Kidney glomerular epithelial cell (primary cell): ENCODE results near the gene CTTNBP2.
A peak's percentile ranks its signal among the peaks of the same experiment; 100 is the strongest.

Source experiments
- DNase-seq: peaks from one replicate; lab custom pipeline; 2025; lab: John Stamatoyannopoulos, UW

CTTNBP2 gene

GRCh38 chr7:117689406-117689805, 183.8 kb downstream of the CTTNBP2 start:
- no peak for DNase-seq

DNA sequence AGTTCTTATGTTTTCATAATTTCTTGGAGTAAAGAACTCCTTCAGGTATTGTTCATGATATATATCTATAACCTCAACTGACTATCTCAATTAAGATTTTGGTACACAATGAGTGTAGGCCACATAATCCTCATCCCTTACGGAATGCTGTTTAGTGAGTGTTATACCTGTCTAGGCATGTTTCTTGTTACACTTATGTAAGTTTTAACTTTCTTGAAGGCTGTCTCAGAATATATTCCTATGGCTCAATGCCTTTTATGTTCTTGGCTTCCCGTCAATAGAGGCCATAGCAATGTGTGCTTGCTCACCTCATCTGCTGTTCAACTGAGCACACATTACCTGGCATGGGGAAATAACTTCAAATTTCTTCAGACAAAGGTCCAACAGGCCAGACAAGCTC, 185.1 kb downstream of the CTTNBP2 start:
- no peak for DNase-seq

GRCh38 chr7:117686311-117686935, 186.8 kb downstream of the CTTNBP2 start:
- no peak for DNase-seq

DNA sequence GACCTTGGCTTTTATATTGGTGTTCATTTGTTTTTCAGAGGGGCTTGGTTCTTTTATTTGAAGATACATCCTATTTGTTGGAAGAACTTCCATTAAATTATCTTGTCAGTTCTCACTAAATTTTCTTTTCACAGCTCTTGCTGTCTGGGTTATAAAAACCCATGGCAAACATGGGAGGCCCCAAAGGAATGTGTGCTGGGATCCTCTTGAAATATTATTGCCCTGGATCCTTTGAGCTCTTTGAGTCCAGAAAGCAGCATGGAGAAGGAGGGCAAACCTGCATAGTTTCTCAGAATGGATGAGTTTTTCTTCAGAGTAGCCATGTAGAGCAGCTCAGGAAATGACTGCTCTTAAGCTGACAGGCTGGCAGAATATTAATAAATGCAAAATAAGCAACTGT, 187.4 kb downstream of the CTTNBP2 start:
- DNase-seq = no peak

GRCh38 chr7:117683430-117684175, 189.6 kb downstream of the CTTNBP2 start:
- DNase-seq = no peak

DNA sequence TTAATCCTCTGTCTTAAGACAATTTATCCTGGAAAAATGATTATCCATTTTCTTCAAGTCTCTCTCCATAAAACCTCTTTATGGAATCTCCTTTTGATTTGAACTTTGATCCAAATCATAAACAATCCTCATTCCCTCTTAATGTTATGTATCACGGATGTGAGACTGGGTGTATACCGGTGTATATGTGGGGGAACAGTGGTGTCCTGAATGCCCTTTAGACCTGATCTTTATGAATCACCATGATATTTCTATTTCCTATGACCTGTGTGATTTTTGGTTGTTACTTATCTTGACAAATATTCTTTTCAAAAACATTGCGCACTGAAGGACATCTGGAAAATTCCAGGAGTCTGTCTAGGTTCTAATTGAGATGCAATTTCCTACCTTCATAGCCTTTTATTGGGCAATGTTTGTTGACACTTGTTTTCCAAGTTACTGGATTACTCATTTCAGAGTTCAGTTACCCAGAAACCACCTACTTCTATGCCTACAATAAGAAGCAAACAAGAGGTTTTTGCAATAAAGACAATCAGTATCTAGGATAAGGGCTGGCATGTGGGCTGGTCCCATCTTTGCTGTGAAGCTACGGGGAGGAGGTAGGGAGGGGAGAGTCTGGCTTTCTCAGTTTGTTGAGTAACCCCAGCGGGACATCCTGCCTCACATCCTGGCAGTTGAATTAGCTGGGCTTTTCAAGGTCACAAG, 190.4 kb downstream of the CTTNBP2 start:
- peak; percentile 20 for DNase-seq

DNA sequence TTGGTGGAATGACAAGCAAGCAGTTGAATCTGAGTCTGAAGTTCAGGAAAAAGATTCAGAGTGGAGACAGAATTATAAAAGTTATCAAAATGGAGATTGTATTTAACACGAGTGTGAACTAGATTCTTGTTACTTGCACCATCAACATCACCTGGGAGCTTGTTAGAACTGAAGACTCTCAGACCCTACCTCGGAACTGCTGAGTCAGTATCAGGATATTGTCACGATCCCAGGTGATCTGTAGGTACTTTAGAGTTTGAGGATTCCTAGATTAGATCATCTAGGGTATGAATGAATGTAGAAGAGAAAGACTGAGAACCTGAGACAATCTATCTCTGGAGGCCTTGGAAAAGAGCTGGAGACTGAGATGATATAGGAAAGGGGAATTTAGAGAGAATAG, 194.1 kb downstream of the CTTNBP2 start:
- no peak for DNase-seq

DNA sequence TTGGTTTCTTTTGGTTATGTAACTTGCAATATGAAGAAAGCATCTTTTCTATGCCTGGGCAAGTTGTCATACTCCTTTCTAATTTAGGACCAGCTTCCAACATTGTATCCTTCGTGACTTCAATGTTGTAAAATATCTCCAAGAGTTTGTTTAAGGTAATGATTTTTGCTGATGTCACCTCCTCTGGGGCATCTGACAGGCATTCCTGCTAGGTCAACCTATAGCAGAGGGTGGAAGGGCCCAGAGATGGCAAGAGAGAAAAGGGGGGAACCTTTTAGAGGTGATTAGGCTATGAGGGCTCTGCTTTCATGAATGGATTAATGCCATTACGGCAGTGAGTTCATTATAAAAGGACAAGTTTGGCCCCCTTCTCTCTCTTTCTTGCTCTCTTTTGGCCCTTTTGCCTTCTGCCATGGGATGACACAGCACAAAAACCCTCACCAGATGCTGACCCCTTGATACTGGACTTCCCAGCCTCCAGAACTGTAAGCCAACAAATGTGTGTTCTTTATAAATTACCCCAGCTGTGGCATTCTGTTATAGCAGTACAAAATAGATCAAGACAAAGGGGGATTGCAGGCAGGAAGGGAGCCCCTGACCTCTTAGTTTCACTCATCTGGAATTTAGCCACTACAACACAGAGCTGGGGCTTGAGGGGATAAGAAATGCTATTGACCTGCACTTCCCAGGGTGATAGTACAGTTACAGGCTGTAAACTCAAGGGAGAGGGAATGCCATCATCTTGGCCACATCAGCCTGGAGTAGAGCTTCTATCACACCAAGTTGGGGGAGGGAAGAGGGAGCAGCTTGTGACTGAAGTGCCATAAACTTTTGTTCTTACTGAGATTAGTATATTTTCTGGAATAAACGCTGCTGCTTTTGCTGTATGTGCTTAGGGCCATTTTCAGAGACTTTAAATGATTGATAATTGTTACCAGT, 197.5 kb downstream of the CTTNBP2 start:
- no peak for DNase-seq

DNA sequence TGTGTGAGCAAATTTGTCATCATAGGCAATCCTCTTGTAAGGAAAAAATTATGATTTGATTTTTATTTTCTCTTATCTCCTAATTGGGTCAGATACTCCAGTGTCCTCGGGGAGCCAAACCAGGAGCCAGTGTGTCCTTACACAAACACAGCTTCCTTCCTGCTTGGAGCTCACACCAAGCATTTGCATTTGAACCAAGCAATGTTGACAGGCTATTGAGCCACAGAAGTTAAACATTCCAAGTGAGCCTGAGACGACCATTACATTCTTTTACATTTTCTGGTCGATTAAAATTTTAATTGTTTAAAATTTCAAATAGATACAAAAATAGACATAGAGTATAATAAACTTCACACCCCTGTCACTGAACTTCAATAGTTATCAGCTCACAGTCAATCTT, 198.6 kb downstream of the CTTNBP2 start:
- no peak for DNase-seq

- peak; percentile 24 for DNase-seq
These were observed 199.4 kb downstream of the CTTNBP2 start for GRCh38 chr7:117673839-117674238.

DNA sequence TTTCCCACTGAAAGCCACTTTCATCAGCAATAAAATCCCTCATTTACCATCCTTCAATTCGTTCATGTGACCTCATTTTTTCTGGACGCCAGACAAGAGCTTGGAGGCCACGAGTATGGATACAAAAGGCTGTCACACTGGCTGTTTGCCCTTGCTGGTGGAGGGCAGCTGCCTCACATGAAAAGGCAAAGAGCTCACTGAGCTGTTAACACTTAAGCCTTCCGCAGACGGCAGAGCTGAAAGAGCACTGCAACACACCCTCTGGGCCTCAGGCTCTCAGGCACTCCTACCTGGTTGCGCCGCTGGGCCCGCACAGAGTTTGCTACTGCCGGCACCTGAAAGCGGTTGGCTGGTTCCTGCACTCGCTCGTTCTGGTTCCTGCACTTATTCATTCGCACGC, 199.9 kb downstream of the CTTNBP2 start:
- no peak for DNase-seq

GRCh38 chr7:117672453-117672852, 200.8 kb downstream of the CTTNBP2 start:
- no peak for DNase-seq

- DNase-seq = no peak
These were observed 203.4 kb downstream of the CTTNBP2 start for GRCh38 chr7:117669818-117670217.

- DNase-seq = no peak
These were observed 205.8 kb downstream of the CTTNBP2 start for GRCh38 chr7:117667456-117667855.

- DNase-seq = no peak
These were observed 206.6 kb downstream of the CTTNBP2 start for GRCh38 chr7:117666689-117667088.

DNA sequence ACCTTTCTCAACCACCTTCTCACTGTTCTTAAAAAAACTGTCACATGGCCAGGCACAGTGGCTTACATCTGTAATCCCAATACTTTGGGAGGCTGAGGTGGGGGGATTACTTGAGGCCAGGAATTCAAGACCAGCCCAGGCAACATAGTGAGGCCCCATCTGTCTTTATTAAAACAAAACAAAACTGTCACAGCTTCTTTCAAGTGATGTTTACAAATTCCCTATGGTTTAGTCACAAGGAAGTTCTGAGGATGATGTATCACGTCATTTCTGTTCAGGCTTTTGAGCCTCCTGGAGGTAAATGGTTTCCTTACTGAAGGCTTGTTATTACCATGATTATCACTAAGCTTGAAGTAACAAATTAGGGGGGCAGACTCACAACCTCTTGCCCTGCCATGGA, 207.2 kb downstream of the CTTNBP2 start:
- peak; percentile 63 for DNase-seq

GRCh38 chr7:117665368-117665767, 207.9 kb downstream of the CTTNBP2 start:
- no peak for DNase-seq

DNA sequence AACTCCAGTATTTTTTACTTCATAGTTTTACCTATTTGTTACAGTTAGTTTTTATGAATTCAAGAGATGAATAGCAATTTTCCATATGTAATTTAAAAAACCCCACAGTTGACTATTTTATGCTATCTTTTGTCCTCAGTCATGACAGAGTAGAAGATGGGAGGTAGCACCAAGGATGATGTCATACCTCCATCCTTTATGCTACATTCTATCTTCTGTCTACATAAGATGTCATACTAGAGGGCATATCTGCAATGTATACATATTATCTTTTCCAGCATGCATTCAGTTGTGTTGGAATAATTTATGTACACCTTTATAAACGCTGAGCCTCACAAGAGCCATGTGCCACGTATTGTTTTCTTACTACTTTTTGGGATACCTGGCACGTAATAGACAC, 209.2 kb downstream of the CTTNBP2 start:
- no peak for DNase-seq

DNA sequence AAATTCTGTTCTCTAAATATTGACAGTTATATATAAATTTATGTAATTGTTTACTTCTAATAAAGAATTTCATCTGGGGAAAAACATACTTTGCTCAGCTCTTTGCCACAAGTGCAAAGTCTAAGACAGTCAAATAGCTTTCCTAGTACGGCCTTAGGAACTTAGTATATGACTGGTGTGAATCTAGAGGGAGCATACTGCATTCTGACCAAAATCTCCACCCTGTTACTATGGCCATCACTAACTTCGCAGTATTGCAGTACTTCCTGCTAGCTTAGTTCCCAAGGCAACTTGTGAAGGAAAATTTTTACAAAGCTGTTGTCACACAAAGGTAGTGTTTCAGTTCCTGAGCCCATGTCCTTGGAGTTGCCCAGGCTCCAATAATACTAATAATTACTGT, 211.9 kb downstream of the CTTNBP2 start:
- DNase-seq = no peak
